ENCODE measurements around the gene SDHAF3.

DNA sequence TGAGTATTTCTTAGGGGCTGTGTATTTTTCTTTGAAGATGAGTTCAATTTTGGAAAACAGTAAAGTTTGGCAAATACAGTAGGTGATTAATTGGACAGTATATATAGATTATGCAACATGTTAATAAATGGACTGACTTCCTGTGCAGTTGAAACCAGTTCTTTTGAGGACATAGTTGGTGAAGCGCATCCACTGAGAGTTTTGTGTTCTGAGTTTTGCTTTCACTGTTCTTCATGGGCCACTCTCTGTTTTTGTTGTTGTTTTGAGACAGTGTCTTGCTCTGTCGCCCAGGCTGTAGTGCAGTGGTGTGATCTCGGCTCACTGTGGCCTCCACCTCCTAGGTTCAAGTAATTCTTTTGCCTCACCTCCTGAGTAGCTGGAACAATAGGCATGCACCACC lies 109.0 kb downstream of the SDHAF3 start:
- TF ChIP-seq, protein P1, sequence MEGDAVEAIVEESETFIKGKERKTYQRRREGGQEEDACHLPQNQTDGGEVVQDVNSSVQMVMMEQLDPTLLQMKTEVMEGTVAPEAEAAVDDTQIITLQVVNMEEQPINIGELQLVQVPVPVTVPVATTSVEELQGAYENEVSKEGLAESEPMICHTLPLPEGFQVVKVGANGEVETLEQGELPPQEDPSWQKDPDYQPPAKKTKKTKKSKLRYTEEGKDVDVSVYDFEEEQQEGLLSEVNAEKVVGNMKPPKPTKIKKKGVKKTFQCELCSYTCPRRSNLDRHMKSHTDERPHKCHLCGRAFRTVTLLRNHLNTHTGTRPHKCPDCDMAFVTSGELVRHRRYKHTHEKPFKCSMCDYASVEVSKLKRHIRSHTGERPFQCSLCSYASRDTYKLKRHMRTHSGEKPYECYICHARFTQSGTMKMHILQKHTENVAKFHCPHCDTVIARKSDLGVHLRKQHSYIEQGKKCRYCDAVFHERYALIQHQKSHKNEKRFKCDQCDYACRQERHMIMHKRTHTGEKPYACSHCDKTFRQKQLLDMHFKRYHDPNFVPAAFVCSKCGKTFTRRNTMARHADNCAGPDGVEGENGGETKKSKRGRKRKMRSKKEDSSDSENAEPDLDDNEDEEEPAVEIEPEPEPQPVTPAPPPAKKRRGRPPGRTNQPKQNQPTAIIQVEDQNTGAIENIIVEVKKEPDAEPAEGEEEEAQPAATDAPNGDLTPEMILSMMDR (IDR thresholded peaks at IDR 0.05) = no peak
- no peak for TF ChIP-seq ZFX (IDR thresholded peaks at IDR 0.05; ENCODE audit: borderline replicate concordance)
